K562 (cell line): Measurements from ENCODE around the gene DRAXIN. TPM values are rescaled to one million over a fixed set of nuclear protein-coding genes. Genes with fewer than 3 reads are reported as not detected.

Experiments used
- ARID3A ChIP-seq: IDR thresholded peaks from 2 replicates; pipeline ENCODE4 v1.6.1; 2012; ENCODE audit warnings: low read depth, low read length, improper control_type of control experiment, borderline replicate concordance
- BHLHE40 ChIP-seq: IDR thresholded peaks from 2 replicates; pipeline ENCODE4 v1.6.1; 2011; ENCODE audit warnings: low read length, improper control_type of control experiment
- CREB3 ChIP-seq: fragments of 450-650 bp; conservative IDR thresholded peaks from 2 replicates; pipeline ENCODE4 v1.6.1; 2016; ENCODE audit warnings: missing genetic modification characterization, low read depth, mild to moderate bottlenecking, missing compliant biosample characterization, moderate library complexity
- CTCF ChIP-seq, 3 experiments: IDR thresholded peaks in 2 of 3; conservative IDR thresholded peaks in 1 of 3; 2 replicates each; pipeline ENCODE4 v1.5.1; 2011 to 2012; ENCODE audit warnings: low read length in 3 of 3, mild to moderate bottlenecking in 3 of 3, control low read depth in 2 of 3, improper control_type of control experiment in 1 of 3, inconsistent platforms in 1 of 3, low read depth in 1 of 3, mixed read lengths in 1 of 3, moderate library complexity in 1 of 3; ENCODE audit not compliant: insufficient read depth in 2 of 3
- DMBX1 ChIP-seq: fragments of 250-450 bp; sonication (Bioruptor Pico); IDR thresholded peaks from 2 replicates; pipeline ENCODE4 v1.8.0; 2022; ENCODE audit warnings: inconsistent platforms, mild to moderate bottlenecking, moderate library complexity, borderline replicate concordance
- ERF ChIP-seq: fragments of 450-650 bp; formaldehyde crosslinking; IDR thresholded peaks from 2 replicates; pipeline ENCODE4 v1.4.0; 2020; ENCODE audit warnings: mild to moderate bottlenecking, mixed read lengths
- HDAC2 ChIP-seq: fragments of 450-650 bp; IDR thresholded peaks from 2 replicates; pipeline ENCODE4 v1.6.1; 2016; ENCODE audit warnings: mild to moderate bottlenecking
- HDAC8 ChIP-seq: fragments of 450-650 bp; IDR thresholded peaks from 2 replicates; pipeline ENCODE4 v1.6.1; 2016; ENCODE audit warnings: mild to moderate bottlenecking, missing genetic modification characterization, moderate library complexity, missing compliant biosample characterization
- JUNB ChIP-seq: fragments of 450-650 bp; formaldehyde crosslinking; conservative IDR thresholded peaks from 2 replicates; pipeline ENCODE4 v1.4.0; 2020; ENCODE audit warnings: mild to moderate bottlenecking
- MAX ChIP-seq: sonication (generic); formaldehyde crosslinking; IDR thresholded peaks from 2 replicates; pipeline ENCODE4 v1.9.0; 2022; ENCODE audit warnings: mild to moderate bottlenecking, missing genetic modification reagents
- MTA2 ChIP-seq: fragments of 450-650 bp; IDR thresholded peaks from 2 replicates; pipeline ENCODE4 v1.6.1; 2016; ENCODE audit warnings: low read depth
- NR3C1 ChIP-seq: sonication (generic); formaldehyde crosslinking; IDR thresholded peaks from 2 replicates; pipeline ENCODE4 v1.8.1; 2022; ENCODE audit warnings: missing genetic modification reagents
- SMAD3 ChIP-seq: fragments of 450-650 bp; formaldehyde crosslinking; conservative IDR thresholded peaks from 2 replicates; pipeline ENCODE4 v1.4.0; 2020; ENCODE audit warnings: mild to moderate bottlenecking
- SMARCE1 ChIP-seq: fragments of 450-650 bp; IDR thresholded peaks from 2 replicates; pipeline ENCODE4 v1.7.1; 2016; ENCODE audit warnings: mild to moderate bottlenecking
- THRA ChIP-seq: fragments of 450-650 bp; IDR thresholded peaks from 2 replicates; pipeline ENCODE4 v1.6.1; 2017; ENCODE audit warnings: mild to moderate bottlenecking, moderate library complexity
- TOE1 ChIP-seq, 2 experiments: fragments of 450-650 bp in 1 of 2; sonication (generic) in 1 of 2; formaldehyde crosslinking in 1 of 2; IDR thresholded peaks; 2 replicates each; pipeline versions ENCODE4 v1.7.1 to v1.8.0; 2016 to 2022; ENCODE audit warnings: borderline replicate concordance in 2 of 2, mild to moderate bottlenecking in 2 of 2, antibody characterized with exemption in 1 of 2, inconsistent platforms in 1 of 2, low read depth in 1 of 2, missing genetic modification reagents in 1 of 2, moderate library complexity in 1 of 2
- XRCC5 ChIP-seq: fragments of 200-400 bp; formaldehyde crosslinking; IDR thresholded peaks from 2 replicates; pipeline ENCODE4 v1.6.1; 2017; ENCODE audit warnings: low read depth, mild to moderate bottlenecking, low read length
- ZBTB26 ChIP-seq: fragments of 450-650 bp; formaldehyde crosslinking; IDR thresholded peaks from 2 replicates; pipeline ENCODE4 v1.4.0; 2022; ENCODE audit warnings: missing genetic modification characterization
- ZFX ChIP-seq: sonication (generic); formaldehyde crosslinking; IDR thresholded peaks from 2 replicates; pipeline ENCODE4 v1.8.0; 2022; ENCODE audit warnings: mild to moderate bottlenecking, missing genetic modification reagents, moderate library complexity
- ZSCAN32 ChIP-seq: fragments of 450-650 bp; formaldehyde crosslinking; IDR thresholded peaks from 2 replicates; pipeline ENCODE4 v1.4.0; 2020; ENCODE audit warnings: mild to moderate bottlenecking, moderate library complexity
- polyA plus RNA-seq, 8 experiments: library from polyadenylated mRNA; depleted of rRNA in 4 of 8; stranded (reverse) in 5 of 8; unstranded in 3 of 8; fragments of >200 nt; fragmentation: Nextera tagmentation in 2 of 8; fragmentation: Illumina TruSeq in 1 of 8; extraction: Ambion mirVana in 2 of 8; extraction: Trizol in 1 of 8; gene quantifications; 2 replicates each; pipeline versions ENCODE4 v1.2.1 to v1.2.3, GENCODE V29; 2011 to 2014; ENCODE audit warnings: inconsistent platforms in 1 of 8, missing spikeins in 1 of 8
- total RNA-seq, 7 experiments: library from RNA; depleted of rRNA in 6 of 7; stranded (reverse); fragments of >200 nt in 6 of 7; fragmentation: Illumina TruSeq in 2 of 7; extraction: Trizol in 2 of 7; gene quantifications; 2 replicates each; pipeline versions ENCODE4 v1.2.1 to v1.2.3, GENCODE V29; 2011 to 2021; ENCODE audit warnings: low replicate concordance in 1 of 7

Gene DRAXIN
- total and polyA plus RNA-seq, 9 of the 15 experiments (the other 6 are each of a cell fraction or from before 2014, with no cell fraction given), result 0.01 to 0.04 (median 0.01) TPM; not detected in 6

GRCh38 chr1:11741919-11742558 is 50.5 kb downstream of the DRAXIN start (continued):
- TF ChIP-seq CTCF (IDR thresholded peaks at IDR 0.05 in 2 of 3, conservative IDR thresholded peaks at IDR 0.05 in 1 of 3; ENCODE audit: insufficient read depth in 2 of 3, low read depth in 1 of 3, low read length in 3 of 3) (peak; percentile 55 to 67 (median 64)), SMAD3 (CRISPR knock-in tag) (no peak), BHLHE40 (no peak), HDAC8 (no peak), DMBX1 (CRISPR knock-in tag) (no peak), ZBTB26 (CRISPR knock-in tag) (0 out of 2 replicates have a peak, but pooled peaks have one; percentile 57), MAX (no peak), THRA (no peak), MTA2 (0 out of 2 replicates have a peak, but pooled peaks have one; percentile 18), ZSCAN32 (CRISPR knock-in tag) (no peak), ZFX (CRISPR knock-in tag) (no peak), NR3C1 (CRISPR knock-in tag) (no peak), ERF (CRISPR knock-in tag) (no peak), JUNB (CRISPR knock-in tag) (no peak), CREB3 (tag) (no peak), HDAC2 (no peak), TOE1 (IDR thresholded peaks at IDR 0.05; ENCODE audit: borderline replicate concordance) (no peak), TOE1 (CRISPR knock-in tag; IDR thresholded peaks at IDR 0.05; ENCODE audit: borderline replicate concordance, low read depth) (no peak), XRCC5 (no peak), SMARCE1 (0 out of 2 replicates have a peak, but pooled peaks have one; percentile 21), ARID3A (no peak)
